ENCODE data around the gene ZNF524.
A peak's percentile ranks its signal among the peaks of the same experiment; 100 is the strongest.

The ZNF524 gene

DNA sequence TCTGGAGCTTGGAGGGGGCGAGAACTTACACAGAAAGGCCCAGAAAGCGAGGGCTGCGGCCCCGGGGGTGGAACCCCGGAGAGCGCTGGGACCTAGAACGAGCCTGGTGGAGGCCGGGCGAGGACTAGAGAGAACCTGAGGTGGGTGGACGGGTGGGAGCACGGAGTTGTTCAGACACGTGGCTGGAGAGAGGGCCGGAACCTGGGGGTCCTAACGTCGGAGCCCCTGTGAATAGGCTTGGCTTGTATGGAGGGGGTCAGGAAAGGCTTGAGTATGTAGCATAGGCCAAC lies 43.7 kb downstream of the ZNF524 start:
- no peak for DNase-seq

- no peak for DNase-seq
Measured at GRCh38 chr19:55644191-55644833, 44.2 kb downstream of the ZNF524 start.

GRCh38 chr19:55644842-55645511 lies 44.9 kb downstream of the ZNF524 start:
- no peak for DNase-seq

DNA sequence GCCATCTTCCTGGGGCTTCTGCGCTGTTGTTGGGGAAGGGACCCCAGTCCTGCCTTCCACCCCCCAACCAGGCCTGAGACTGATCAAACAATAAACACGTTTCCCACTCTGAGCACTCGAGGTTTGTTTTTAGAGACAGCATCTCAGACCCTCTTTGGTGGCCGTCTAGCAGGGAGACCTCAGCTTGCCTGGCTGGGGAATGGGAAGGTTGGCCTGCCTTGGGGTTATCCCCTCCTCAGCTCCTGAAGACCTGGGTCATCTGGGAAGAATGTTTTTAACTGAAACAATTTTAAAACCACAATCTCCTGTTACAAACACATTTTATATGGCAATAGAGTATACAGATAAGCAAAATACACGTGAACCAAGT lies 45.4 kb downstream of the ZNF524 start:
- no peak for DNase-seq

DNA sequence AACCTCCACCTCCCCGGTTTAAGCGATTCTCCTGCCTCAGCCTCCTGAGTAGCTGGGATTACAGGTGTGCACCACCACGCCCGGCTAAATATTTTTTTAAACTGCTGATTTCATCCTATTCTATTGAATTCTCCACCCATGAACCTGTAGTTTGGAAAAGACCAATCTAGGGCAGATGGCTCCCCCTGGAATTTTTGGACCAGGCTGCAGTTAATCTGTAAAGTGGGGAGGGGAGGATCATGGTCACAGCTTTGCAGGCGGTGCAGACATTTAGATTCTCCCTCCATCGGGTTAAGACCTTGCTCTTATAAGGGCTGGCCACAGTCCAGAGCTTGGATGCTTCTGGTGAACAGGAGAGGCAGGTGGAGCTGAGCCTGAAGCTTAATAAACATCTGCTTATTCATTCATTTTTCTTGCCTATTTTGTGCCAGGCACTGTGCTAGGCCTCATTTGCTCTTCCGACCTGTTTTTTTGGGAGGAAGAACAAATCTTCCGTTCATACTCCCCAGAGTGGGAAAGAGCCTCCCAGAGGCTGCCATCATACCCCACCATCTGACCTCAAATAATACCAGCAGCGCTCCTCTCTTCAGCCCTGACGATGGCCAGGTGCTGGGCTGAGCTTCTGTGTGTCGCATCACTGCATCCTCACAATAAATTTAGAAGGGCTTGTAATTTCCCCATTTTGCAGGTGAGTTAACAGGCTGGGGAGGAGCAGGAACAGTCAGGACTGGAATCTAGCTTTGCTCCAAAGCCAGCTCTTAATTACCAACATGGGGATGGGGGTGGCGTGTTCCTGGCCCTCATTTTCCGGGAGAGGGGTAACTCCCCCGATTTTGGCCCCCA lies 47.0 kb downstream of the ZNF524 start:
- DNase-seq, result no peak

- DNase-seq, result peak; percentile 46 to 51
Measured at GRCh38 chr19:55647732-55648584, 47.9 kb downstream of the ZNF524 start, which contains the start of gene CCDC106. CCDC106 (plus strand) TSS chr19:55648212; CDS start chr19:55649047, 835 bp downstream.

DNA sequence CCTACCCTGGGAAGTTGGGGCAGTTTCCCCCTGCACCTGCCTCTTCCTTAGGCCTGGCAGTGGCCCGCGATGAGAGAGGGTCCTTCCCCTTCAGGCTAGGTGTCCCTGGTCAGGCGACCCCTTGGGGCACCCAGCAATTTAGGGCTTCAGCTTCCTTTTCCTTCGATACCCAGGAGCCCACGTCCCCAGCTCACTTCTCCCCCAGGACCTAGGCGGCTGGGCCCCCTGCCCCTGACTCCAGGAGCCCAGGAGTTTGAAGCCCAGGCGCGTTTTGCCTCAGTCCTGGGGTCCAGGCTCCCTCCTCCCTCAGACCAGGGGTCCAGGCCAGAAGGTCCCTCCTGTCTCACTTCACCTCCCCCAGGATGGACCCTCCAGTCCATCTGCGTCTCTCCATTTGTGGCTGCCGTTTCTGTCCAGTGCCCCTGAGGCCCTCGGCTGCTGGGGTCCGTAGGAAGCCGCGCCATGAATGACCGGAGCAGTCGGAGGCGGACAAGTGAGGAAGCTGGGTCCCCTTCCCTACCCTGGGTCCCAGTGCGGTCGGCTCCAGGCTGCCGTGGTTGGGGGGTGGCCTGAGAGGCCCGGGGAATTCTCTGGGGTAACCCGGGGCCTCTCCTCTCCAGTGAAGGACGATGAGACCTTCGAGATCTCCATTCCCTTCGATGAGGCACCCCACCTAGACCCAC lies 48.6 kb downstream of the ZNF524 start:
- no peak for DNase-seq

DNA sequence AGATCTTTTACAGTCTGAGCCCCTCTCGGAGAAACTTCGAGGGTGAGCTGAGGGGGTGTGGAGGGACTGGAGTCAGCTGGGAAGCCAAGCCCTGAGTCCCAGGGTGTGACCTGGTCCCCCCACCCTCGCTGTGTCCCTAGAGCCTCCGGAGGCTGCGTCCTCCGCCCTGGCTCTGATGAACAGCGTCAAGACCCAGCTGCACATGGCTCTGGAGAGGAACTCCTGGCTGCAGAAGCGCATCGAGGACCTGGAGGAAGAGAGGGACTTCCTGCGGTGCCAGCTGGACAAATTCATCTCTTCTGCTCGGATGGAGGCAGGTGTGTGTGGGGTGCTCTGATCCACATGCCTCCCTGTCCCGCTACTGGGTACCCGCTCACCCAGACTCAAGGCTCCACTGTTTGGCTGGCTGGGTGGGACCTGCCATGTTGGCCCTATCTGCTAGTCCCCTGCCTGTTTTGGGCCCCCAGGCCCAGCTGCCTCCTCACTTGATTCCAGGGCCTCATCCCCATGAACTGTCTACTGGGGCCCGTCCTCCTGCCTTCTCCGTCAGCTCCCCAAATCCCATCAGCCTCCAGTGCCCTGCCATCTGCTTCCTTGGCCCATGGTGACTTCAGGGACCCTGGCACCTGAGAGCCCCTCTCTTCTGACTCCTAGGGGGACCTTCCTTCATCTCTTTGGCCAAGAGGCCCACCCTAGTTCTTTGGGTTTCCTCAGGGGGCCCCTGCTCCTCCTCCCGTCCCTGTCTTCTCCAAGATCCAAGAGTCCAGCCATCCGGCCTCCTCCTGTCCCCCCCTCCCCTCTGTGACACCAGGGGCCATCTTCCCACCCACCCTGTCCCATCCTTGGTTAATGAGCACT lies 49.4 kb downstream of the ZNF524 start:
- no peak for DNase-seq

GRCh38 chr19:55650126-55650557 lies 50.1 kb downstream of the ZNF524 start:
- no peak for DNase-seq

- DNase-seq, result no peak
Measured at GRCh38 chr19:55650602-55651230, 50.6 kb downstream of the ZNF524 start.

DNA sequence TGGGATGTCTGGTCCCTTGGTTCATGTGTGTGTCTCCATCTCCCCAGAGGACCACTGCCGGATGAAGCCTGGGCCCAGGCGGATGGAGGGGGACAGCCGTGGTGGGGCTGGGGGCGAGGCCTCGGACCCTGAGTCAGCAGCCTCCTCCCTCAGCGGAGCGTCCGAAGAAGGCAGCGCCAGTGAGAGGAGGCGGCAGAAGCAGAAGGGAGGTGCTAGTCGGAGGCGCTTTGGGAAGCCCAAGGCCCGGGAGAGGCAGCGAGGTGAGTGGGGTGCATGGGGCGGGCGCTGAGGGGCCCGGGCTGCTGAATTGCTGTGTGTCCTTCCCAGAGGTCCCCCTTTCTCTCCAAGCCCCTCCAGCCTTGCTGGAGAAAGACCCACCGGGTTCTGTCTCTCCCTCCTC lies 51.1 kb downstream of the ZNF524 start:
- no peak for DNase-seq

GRCh38 chr19:55652311-55653128 lies 52.4 kb downstream of the ZNF524 start:
- DNase-seq, result no peak

All from SW 1271 (cell line).